H1 (cell line): Measurements from ENCODE around the gene VPS51. TPM values are rescaled to one million over a fixed set of nuclear protein-coding genes. Genes with fewer than 3 reads are reported as not detected.

Experiments
- CHD1 ChIP-seq: IDR thresholded peaks from 2 replicates; pipeline ENCODE4 v1.6.1; 2012; ENCODE audit warnings: low read depth, low read length, improper control_type of control experiment
- CREB1 ChIP-seq: IDR thresholded peaks from 2 replicates; pipeline ENCODE4 v1.6.1; 2012; ENCODE audit warnings: inconsistent platforms
- EGR1 ChIP-seq: IDR thresholded peaks from 2 replicates; pipeline ENCODE4 v1.6.1; 2011; ENCODE audit warnings: low read depth, low read length, borderline replicate concordance
- HDAC2 ChIP-seq, 2 experiments: fragments of 300-600 bp in 1 of 2; sonication (generic) in 1 of 2; IDR thresholded peaks; 2 replicates each; pipeline ENCODE4 v1.6.1; 2011 to 2012; ENCODE audit warnings: low read depth in 2 of 2, low read length in 2 of 2, mild to moderate bottlenecking in 2 of 2, moderate library complexity in 2 of 2, borderline replicate concordance in 1 of 2, inconsistent platforms in 1 of 2
- KDM5A ChIP-seq: fragments of 200-600 bp; IDR thresholded peaks from 2 replicates; pipeline ENCODE4 v1.7.1; 2012; ENCODE audit warnings: mild to moderate bottlenecking, low read length, inconsistent platforms, mixed read lengths
- POLR2A ChIP-seq, 2 experiments: IDR thresholded peaks; 1 replicate in 1 of 2; 2 replicates in 1 of 2; pipeline ENCODE4 v1.6.1; 2011; ENCODE audit warnings: low read depth in 2 of 2, low read length in 2 of 2, mild to moderate bottlenecking in 2 of 2; ENCODE audit errors: control extremely low read depth in 1 of 2
- RFX5 ChIP-seq: IDR thresholded peaks from 2 replicates; pipeline ENCODE4 v1.6.1; 2011; ENCODE audit warnings: low read depth, low read length, improper control_type of control experiment, borderline replicate concordance
- SIRT6 ChIP-seq: IDR thresholded peaks from one replicate; pipeline ENCODE4 v1.7.1; 2012; ENCODE audit warnings: low read length, inconsistent platforms
- TBP ChIP-seq: IDR thresholded peaks from 2 replicates; pipeline ENCODE4 v1.6.1; 2011; ENCODE audit warnings: low read depth, low read length, improper control_type of control experiment
- polyA plus RNA-seq, 7 experiments: library from polyadenylated mRNA; depleted of rRNA in 3 of 7; stranded (reverse) in 5 of 7; unstranded in 2 of 7; fragments of >200 nt in 5 of 7; fragments of 200-250 nt in 2 of 7; gene quantifications; 1 replicate in 5 of 7; 2 replicates in 1 of 7; 4 replicates in 1 of 7; pipeline versions ENCODE4 v1.2.1 to v1.2.3, GENCODE V29; 2011 to 2013; ENCODE audit warnings: missing spikeins in 2 of 7, mixed read lengths in 2 of 7
- total RNA-seq: library from RNA; stranded (reverse); fragmentation: NEBNext Ultra II Directional; extraction: Animal tissue kit (Norgen Biotek cat#: 25700); gene quantifications from 2 replicates; pipeline ENCODE4 v1.2.1, GENCODE V29; 2021

Gene VPS51
- total and polyA plus RNA-seq, 2 of the 8 experiments (the other 6 are each of a cell fraction or from before 2014, with no cell fraction given), result 97.4 to 142 TPM

- TF ChIP-seq SIRT6 (no peak), CREB1 (no peak), POLR2A (IDR thresholded peaks at IDR 0.05; ENCODE audit: control extremely low read depth in 1 of 2, low read depth in 2 of 2, low read length in 2 of 2) (no peak), KDM5A (no peak), HDAC2 (IDR thresholded peaks at IDR 0.05; ENCODE audit: borderline replicate concordance in 1 of 2, low read depth in 2 of 2, low read length in 2 of 2) (no peak), EGR1 (no peak), RFX5 (no peak), CHD1 (no peak), TBP (no peak)
These were observed 23.9 kb upstream of the VPS51 start (continued) for GRCh38 chr11:65071907-65072630.
